Measurements from ENCODE around the gene USP1.

GRCh38 chr1:62397301-62397700 is 39.5 kb upstream of the USP1 start:
- TF ChIP-seq CTCF (IDR thresholded peaks at IDR 0.05; ENCODE audit: low read depth, low read length): no peak
- TF ChIP-seq POLR2A (IDR thresholded peaks at IDR 0.05; ENCODE audit: extremely low read depth, insufficient read length): no peak
